HepG2 (cell line): ENCODE measurements around the gene BMERB1.
A peak's percentile ranks its signal among the peaks of the same experiment; 100 is the strongest.

Source experiments
- FOXC1 ChIP-seq: sonication (generic); formaldehyde crosslinking; IDR thresholded peaks from 2 replicates; pipeline ENCODE4 v1.8.0; 2022; ENCODE audit warnings: mild to moderate bottlenecking, missing genetic modification reagents, borderline replicate concordance
- FOXK2 ChIP-seq: fragments of 450-650 bp; IDR thresholded peaks from 2 replicates; pipeline ENCODE4 v1.6.1; 2016
- HOXA7 ChIP-seq: sonication (generic); formaldehyde crosslinking; IDR thresholded peaks from 2 replicates; pipeline ENCODE4 v1.8.1; 2022; ENCODE audit warnings: mild to moderate bottlenecking, missing genetic modification reagents, moderate library complexity
- LRRFIP1 ChIP-seq: sonication (generic); formaldehyde crosslinking; conservative IDR thresholded peaks from 2 replicates; pipeline ENCODE4 v1.4.0; 2020; ENCODE audit warnings: missing genetic modification reagents
- MAX ChIP-seq: IDR thresholded peaks from 2 replicates; pipeline ENCODE4 v1.6.1; 2012; ENCODE audit warnings: inconsistent platforms
- NCOA1 ChIP-seq: sonication (generic); formaldehyde crosslinking; IDR thresholded peaks from 2 replicates; pipeline ENCODE4 v1.9.0; 2021; ENCODE audit warnings: missing genetic modification reagents
- PBX2 ChIP-seq: IDR thresholded peaks from 2 replicates; pipeline ENCODE4 v1.6.1; 2016; ENCODE audit warnings: control low read depth
- SMARCC2 ChIP-seq: fragments of 450-650 bp; IDR thresholded peaks from 2 replicates; pipeline ENCODE4 v1.6.1; 2017; ENCODE audit warnings: antibody characterized with exemption, mild to moderate bottlenecking
- SMC3 ChIP-seq: IDR thresholded peaks from 2 replicates; pipeline ENCODE4 v1.6.1; 2011; ENCODE audit warnings: low read length, improper control_type of control experiment
- ZNF121 ChIP-seq: sonication (generic); formaldehyde crosslinking; IDR thresholded peaks from 2 replicates; pipeline ENCODE4 v1.5.0; 2020; ENCODE audit warnings: mild to moderate bottlenecking, missing genetic modification reagents
- ZNF703 ChIP-seq: sonication (generic); formaldehyde crosslinking; IDR thresholded peaks from 2 replicates; pipeline ENCODE4 v1.5.1; 2020; ENCODE audit warnings: missing genetic modification reagents, mild to moderate bottlenecking, moderate library complexity, borderline replicate concordance
- ZZZ3 ChIP-seq: sonication (generic); formaldehyde crosslinking; IDR thresholded peaks from 2 replicates; pipeline ENCODE4 v1.4.0; 2020; ENCODE audit warnings: missing genetic modification reagents, mild to moderate bottlenecking, borderline replicate concordance
- TF ChIP-seq, protein P1 (sequence below), 2 experiments: sonication (generic) in 1 of 2; formaldehyde crosslinking in 1 of 2; IDR thresholded peaks; 2 replicates each; pipeline versions ENCODE4 v1.4.0 to v1.6.1; 2018 to 2020; ENCODE audit warnings: missing genetic modification reagents in 2 of 2, borderline replicate concordance in 1 of 2, low read depth in 1 of 2, mild to moderate bottlenecking in 1 of 2, missing biosample characterization in 1 of 2
- TF ChIP-seq, protein P2 (sequence below): sonication (generic); formaldehyde crosslinking; IDR thresholded peaks from 2 replicates; pipeline ENCODE4 v1.5.0; 2020; ENCODE audit warnings: missing genetic modification reagents

GRCh38 chr16:15418206-15418605, 16.2 kb upstream of the BMERB1 start:
- TF ChIP-seq SMC3 (no peak), NCOA1 (CRISPR knock-in tag) (no peak), LRRFIP1 (CRISPR knock-in tag) (no peak), ZNF121 (CRISPR knock-in tag) (no peak), FOXK2 (no peak), ZNF703 (CRISPR knock-in tag) (no peak), MAX (no peak), SMARCC2 (no peak), HOXA7 (CRISPR knock-in tag) (no peak), ZZZ3 (CRISPR knock-in tag) (no peak), PBX2 (no peak), FOXC1 (CRISPR knock-in tag) (0 out of 2 replicates have a peak, but pooled peaks have one; percentile 10)
- TF ChIP-seq, protein P1, sequence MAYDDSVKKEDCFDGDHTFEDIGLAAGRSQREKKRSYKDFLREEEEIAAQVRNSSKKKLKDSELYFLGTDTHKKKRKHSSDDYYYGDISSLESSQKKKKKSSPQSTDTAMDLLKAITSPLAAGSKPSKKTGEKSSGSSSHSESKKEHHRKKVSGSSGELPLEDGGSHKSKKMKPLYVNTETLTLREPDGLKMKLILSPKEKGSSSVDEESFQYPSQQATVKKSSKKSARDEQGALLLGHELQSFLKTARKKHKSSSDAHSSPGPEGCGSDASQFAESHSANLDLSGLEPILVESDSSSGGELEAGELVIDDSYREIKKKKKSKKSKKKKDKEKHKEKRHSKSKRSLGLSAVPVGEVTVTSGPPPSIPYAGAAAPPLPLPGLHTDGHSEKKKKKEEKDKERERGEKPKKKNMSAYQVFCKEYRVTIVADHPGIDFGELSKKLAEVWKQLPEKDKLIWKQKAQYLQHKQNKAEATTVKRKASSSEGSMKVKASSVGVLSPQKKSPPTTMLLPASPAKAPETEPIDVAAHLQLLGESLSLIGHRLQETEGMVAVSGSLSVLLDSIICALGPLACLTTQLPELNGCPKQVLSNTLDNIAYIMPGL (CRISPR knock-in tag; IDR thresholded peaks at IDR 0.05; ENCODE audit: borderline replicate concordance in 1 of 2, low read depth in 1 of 2), result no peak
- TF ChIP-seq, protein P2, sequence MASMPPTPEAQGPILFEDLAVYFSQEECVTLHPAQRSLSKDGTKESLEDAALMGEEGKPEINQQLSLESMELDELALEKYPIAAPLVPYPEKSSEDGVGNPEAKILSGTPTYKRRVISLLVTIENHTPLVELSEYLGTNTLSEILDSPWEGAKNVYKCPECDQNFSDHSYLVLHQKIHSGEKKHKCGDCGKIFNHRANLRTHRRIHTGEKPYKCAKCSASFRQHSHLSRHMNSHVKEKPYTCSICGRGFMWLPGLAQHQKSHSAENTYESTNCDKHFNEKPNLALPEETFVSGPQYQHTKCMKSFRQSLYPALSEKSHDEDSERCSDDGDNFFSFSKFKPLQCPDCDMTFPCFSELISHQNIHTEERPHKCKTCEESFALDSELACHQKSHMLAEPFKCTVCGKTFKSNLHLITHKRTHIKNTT (CRISPR knock-in tag), result no peak
